ENCODE data around the gene HIPK2.

GRCh38 chr7:139656387-139656786 lies 121.4 kb downstream of the HIPK2 start:
- TF ChIP-seq HOXB13 (CRISPR knock-in tag; IDR thresholded peaks at IDR 0.05; ENCODE audit: low read depth) (no peak), SREBF2 (IDR thresholded peaks at IDR 0.05) (no peak), BHLHE40 (IDR thresholded peaks at IDR 0.05; ENCODE audit: low read depth, low read length) (no peak), CTCF (IDR thresholded peaks at IDR 0.05) (no peak), JUNB (IDR thresholded peaks at IDR 0.05) (no peak), FOSB (CRISPR knock-in tag; IDR thresholded peaks at IDR 0.05) (no peak), ESRRA (IDR thresholded peaks at IDR 0.05; ENCODE audit: borderline replicate concordance, low read length) (no peak), RCOR1 (IDR thresholded peaks at IDR 0.05; ENCODE audit: low read depth, low read length) (no peak), PHF8 (IDR thresholded peaks at IDR 0.05; ENCODE audit: borderline replicate concordance, low read depth) (no peak), KDM1A (IDR thresholded peaks at IDR 0.05; ENCODE audit: low read depth) (no peak), HDAC2 (IDR thresholded peaks at IDR 0.05) (no peak), CBX8 (IDR thresholded peaks at IDR 0.05) (no peak), USF2 (IDR thresholded peaks at IDR 0.05) (no peak)

All from A549 (cell line).